Mesangial cell (primary cell): ENCODE measurements around the gene C15orf62. TPM values are rescaled to one million over a fixed set of nuclear protein-coding genes. Genes with fewer than 3 reads are reported as not detected.

Experiments used
- total RNA-seq: library from RNA; depleted of rRNA; stranded (reverse); fragments of >200 nt; gene quantifications from 2 replicates; pipeline ENCODE4 v1.2.3, GENCODE V29; 2015

The C15orf62 gene, protein sequence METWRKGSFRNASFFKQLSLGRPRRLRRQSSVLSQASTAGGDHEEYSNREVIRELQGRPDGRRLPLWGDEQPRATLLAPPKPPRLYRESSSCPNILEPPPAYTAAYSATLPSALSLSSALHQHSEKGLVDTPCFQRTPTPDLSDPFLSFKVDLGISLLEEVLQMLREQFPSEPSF
- 0.16 and 0.63 TPM in 2 replicates for total RNA-seq

DNA sequence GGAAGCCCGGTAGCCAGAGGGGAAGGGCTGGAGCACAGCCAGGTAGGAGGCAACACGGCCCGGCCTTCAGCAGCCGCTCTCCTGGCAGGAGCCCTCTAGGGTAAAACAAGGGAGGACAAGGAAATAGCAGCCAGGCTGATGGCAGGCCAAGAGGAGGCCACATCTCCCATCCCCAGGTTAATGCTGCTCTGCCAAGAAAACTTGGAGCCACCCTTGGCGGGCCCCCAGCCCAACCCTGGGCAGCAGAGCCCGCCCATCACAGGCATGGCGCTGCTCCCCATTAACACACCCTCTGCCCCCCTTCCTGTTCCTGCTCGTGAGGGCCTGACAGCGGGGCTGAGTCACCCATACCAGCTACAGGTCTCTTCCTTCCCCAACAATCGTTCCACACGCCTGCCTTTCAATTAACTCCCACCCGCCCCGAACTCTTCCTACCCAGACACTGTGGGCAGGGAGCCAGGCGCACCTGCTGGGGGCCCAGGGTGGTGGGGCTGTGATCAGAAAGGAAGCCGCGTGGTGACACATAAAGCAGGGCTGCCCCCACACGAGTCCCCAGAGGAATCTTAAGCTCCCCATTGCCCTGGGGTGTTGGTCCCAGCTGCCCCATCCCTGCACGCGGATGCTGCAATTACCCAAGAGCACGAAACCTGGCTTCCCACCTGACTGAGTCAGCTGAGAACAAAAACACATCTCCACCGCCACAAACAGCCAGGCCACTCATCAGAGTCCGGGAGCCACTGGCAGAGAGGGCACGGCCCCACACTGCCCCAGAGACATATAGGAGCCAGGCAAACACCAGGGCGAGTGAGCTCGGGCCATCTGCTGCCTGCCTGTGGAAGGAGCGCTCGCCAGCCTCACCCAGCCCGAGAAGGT, at the start of gene C15orf62:
Gene C15orf62 (plus strand): TSS at position 707 of the 873 bp plus-strand sequence. CDS start 516 bp downstream, outside the sequence.

DNA sequence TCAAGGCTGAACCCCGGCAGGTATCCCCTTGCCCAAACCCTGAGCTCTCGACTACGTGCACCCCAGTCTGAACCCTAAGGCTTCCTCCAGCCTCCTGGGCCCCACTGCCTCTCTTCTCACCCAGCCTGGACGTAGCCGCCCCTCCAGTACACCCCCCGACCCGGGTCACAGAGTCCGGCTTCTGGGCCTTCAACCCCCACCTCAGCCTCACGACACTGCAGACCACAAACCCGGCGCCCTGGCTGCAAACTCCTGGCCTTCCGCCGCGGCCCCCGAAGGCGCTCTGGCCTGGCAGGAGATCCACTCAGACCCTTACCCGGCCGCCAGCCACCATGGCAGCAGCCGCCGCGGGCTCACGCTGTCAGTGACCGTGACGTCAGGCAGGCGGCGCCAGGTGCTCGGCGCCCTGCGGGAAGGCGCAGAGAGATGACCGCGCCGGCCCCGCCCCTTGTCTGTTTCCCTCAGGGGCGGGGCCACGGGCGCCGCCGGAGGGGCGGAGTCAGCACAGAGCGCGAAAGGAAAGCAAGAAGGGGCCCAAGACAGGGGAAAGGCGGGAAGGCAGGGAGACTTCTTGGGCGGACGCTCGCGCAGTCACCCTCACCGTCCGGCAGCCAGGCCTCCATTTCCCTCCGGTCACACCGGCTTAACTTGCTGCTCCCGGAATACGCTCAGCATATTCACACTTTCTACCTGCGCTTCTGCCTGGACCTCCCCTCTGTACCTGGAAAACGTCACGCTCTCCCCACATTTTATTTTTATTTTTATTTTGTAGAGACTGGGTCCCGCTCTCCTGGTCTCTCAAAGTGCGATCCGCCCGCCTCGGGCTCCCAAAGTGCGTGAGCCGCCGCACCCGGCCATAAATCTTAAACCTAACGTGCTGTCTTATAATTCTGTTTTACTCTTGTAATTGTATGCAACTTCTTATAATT, 14.6 kb upstream of the C15orf62 start, which contains the start of gene RMDN3:
Gene RMDN3 (minus strand): TSS at position 372 of the 929 bp plus-strand sequence. CDS start 471 bp downstream, outside the sequence.

DNA sequence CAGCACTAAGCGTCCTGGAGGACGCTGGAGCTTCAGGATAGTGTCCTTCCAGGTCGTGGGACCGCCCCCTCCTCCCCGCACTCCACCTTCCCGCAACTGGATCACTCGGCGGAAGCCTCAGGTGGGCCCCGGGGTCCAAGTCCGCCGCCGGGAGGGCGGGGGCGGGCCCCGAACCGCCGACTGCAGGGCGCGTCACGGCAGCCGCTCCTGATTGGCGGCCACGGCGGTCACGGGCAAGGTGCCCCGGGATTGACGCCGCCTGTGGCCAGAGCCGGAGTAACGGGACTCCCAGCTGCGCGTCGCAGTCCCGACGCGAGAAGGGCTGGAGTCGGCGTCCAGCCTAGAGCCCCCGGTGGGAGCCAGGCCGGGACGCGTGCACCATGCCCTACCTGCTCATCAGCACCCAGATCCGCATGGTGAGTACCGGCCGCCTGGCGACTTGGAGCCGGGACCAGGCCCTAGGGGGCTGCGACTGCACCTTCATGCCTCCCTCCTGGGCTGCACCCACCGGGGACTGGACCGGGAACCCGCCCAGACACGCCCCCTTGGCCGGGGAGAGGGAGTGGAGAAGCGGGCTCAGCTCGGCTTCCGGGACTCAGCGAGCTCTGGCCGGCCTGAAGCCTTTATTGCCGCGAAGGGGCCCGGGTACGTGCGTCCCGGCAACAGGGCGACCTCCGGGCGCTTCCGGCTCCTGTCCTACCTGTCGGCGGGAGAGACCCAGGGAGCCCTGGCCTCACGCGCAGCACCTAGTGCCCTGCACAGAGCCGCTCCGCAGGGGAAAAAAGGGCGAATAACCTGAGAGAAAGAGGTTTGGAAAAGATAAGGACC, 5.8 kb upstream of the C15orf62 start, which contains the start of gene GCHFR:
Gene GCHFR (plus strand): TSS at position 268 of the 828 bp plus-strand sequence. CDS start 113 bp downstream, at position 381.

DNA sequence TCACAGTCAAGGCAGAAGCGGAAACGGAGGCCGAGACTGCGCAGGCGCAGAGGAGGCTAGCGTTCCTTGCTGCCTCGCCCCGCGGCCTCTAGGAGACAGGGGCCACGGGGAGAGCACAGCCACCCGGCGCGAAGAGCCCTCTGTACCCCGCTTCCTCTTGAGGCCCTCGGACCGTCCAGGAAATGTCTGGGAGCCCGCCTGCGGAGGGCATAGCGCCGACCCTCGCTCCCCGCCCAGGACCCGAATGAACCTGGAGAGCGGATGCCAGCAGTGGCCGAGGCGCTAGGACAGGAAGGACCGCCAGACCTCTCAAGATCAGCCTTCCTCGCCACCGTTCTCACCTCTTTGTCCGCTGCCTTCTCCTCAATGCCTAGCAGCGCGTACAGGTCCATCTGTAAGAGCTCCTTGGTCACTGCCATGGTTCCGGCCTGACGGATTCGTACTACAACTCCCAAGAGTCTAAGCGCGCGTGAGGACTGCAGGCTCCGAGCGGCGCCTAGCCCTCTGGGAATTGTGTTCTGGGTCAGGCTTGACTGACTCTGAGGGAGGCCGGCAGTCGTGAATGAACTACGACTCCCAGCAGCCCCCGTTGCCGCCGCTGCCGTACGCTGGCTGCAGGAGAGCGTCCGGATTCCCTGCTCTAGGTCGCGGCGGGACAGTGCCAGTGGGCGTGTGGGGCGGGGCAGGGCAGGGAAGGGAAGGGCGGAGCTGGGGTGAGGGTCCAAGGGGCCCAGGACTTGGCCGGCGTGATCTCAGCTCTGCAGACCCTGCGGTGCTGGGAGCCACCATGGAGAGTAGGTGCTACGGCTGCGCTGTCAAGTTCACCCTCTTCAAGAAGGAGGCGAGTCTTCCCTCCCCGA, 37.5 kb downstream of the C15orf62 start, which contains the start of the genes DNAJC17 and ZFYVE19:
Gene DNAJC17 (minus strand): TSS at position 446 of the 860 bp plus-strand sequence. CDS start 27 bp downstream, at position 419.
Gene ZFYVE19 (plus strand): TSS at position 62 of the 860 bp plus-strand sequence. CDS start 501 bp downstream, at position 563.

Other genes with a start within 250 kb of the C15orf62 start
- 17.1 and 17.6 TPM in 2 replicates for gene CCDC32, start 204.9 kb upstream of the C15orf62 start, total RNA-seq
- gene RPUSD2, start 200.7 kb upstream of the C15orf62 start, total RNA-seq = 16.3 and 16.7 TPM in 2 replicates
- gene KNL1, start 175.7 kb upstream of the C15orf62 start, total RNA-seq = 1.3 and 27.4 TPM in 2 replicates
- gene RAD51, start 74.8 kb upstream of the C15orf62 start, total RNA-seq = 3.7 and 12.7 TPM in 2 replicates
- 14.3 and 16.1 TPM in 2 replicates for gene RMDN3, start 14.7 kb upstream of the C15orf62 start, total RNA-seq
- gene GCHFR, start 5.9 kb upstream of the C15orf62 start, total RNA-seq = 24.9 and 91.1 TPM in 2 replicates
- gene ZFYVE19, start 37.1 kb downstream of the C15orf62 start, total RNA-seq = 23.2 and 30.5 TPM in 2 replicates
- 32.7 and 34.9 TPM in 2 replicates for gene DNAJC17, start 37.5 kb downstream of the C15orf62 start, total RNA-seq
- not detected in 2 replicates for gene PPP1R14D, start 58.7 kb downstream of the C15orf62 start, total RNA-seq
- gene SPINT1, start 74.1 kb downstream of the C15orf62 start, total RNA-seq = 64.9 and 128 TPM in 2 replicates
- gene RHOV, start 104.3 kb downstream of the C15orf62 start, total RNA-seq = 0.16 and 0.63 TPM in 2 replicates
- gene VPS18, start 124.5 kb downstream of the C15orf62 start, total RNA-seq = 32.6 and 48.0 TPM in 2 replicates
- gene DLL4, start 159.4 kb downstream of the C15orf62 start, total RNA-seq = 0.13 TPM in 1 of 2 replicates, not detected in the other
- gene CHAC1, start 183.5 kb downstream of the C15orf62 start, total RNA-seq = 47.9 and 73.2 TPM in 2 replicates